HG03045 (cell line): Measurements from ENCODE around the gene KLHL17.

ENCODE experiments used
- ATAC-seq: cut with Tn5 transposase; IDR thresholded peaks from one replicate; pipeline ENCODE4 v1.9.1; 2021; ENCODE audit warnings: mild to moderate bottlenecking, moderate library complexity; ENCODE audit not compliant: unreplicated experiment

The KLHL17 gene

GRCh38 chr1:960363-961131, at the start of gene KLHL17:
Gene KLHL17 (plus strand): TSS chr1:960584. CDS start chr1:960694, 110 bp downstream.
- ATAC-seq = peak; percentile 33

GRCh38 chr1:910881-911721, 49.3 kb upstream of the KLHL17 start:
- ATAC-seq = no peak

GRCh38 chr1:911875-912739, 48.3 kb upstream of the KLHL17 start:
- no peak for ATAC-seq

- no peak for ATAC-seq
Measured at GRCh38 chr1:912740-913301, 47.6 kb upstream of the KLHL17 start.

- no peak for ATAC-seq
Measured at GRCh38 chr1:913491-914130, 46.8 kb upstream of the KLHL17 start.

GRCh38 chr1:914131-914890, 46.1 kb upstream of the KLHL17 start:
- no peak for ATAC-seq

- no peak for ATAC-seq
Measured at GRCh38 chr1:914891-915280, 45.5 kb upstream of the KLHL17 start.

- ATAC-seq = no peak
Measured at GRCh38 chr1:915295-916172, 44.9 kb upstream of the KLHL17 start.

GRCh38 chr1:916173-917075, 44.0 kb upstream of the KLHL17 start:
- no peak for ATAC-seq

GRCh38 chr1:917076-917459, 43.3 kb upstream of the KLHL17 start:
- no peak for ATAC-seq

GRCh38 chr1:917466-918091, 42.8 kb upstream of the KLHL17 start:
- no peak for ATAC-seq

GRCh38 chr1:918353-918752, 42.0 kb upstream of the KLHL17 start:
- ATAC-seq = no peak

GRCh38 chr1:918843-919242, 41.5 kb upstream of the KLHL17 start:
- ATAC-seq = no peak

- ATAC-seq = no peak
Measured at GRCh38 chr1:919271-919872, 41.0 kb upstream of the KLHL17 start.

- no peak for ATAC-seq
Measured at GRCh38 chr1:920010-920409, 40.4 kb upstream of the KLHL17 start.

- ATAC-seq = no peak
Measured at GRCh38 chr1:920521-920920, 39.9 kb upstream of the KLHL17 start.
